Measurements from ENCODE around the gene ITSN2. TPM values are rescaled to one million over a fixed set of nuclear protein-coding genes. Genes with fewer than 3 reads are reported as not detected.
A peak's percentile ranks its signal among the peaks of the same experiment; 100 is the strongest.
"Not testable (repeated sequence)": the region's sequence is repeated elsewhere in the genome, so short reads cannot be mapped to it uniquely, and the experiment has no call there.

Gene ITSN2
- total RNA-seq, 1 experiment from 2014 or later: 22.6 TPM

DNA sequence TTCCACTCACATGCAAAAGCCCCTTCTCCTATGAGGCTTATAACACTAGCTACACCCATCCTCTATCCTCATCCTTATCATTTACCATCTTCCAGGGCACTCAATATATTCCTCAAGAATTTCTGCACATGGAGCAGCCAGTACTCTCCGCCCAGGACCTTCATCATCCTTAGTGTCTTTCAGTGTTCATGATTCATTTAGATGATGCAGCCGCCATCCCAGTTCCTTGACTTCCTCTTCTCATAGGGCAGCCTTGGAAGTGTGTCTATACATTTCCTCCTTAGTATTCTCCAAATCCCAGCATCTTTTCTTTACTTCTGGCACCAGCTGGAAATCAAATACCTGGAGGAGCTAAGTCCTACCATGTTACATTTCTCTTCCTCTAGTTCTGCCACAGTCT is 3.0 kb upstream of the ITSN2 start:
- no peak for DNase-seq (ENCODE audit: low read depth)

DNA sequence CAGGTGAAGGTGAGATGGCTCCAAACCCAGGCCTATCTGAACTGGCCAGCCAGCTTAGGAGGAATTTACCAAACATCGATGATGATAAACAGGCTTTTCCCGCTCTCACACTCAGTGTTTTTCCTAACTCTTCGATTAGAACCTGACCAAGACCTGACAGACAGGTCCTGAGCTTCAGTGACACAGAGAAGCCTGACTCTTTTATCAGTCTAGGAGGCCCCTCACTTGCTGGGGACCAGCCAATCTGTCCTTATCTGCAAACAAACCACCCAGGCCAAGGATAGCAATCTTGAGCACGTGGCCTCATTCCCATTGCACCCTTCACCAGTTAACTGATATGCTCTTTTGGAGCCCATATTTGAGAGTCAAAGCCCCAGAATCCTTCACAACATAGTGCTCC is 1.9 kb upstream of the ITSN2 start:
- DNase-seq (ENCODE audit: low read depth): no peak

DNA sequence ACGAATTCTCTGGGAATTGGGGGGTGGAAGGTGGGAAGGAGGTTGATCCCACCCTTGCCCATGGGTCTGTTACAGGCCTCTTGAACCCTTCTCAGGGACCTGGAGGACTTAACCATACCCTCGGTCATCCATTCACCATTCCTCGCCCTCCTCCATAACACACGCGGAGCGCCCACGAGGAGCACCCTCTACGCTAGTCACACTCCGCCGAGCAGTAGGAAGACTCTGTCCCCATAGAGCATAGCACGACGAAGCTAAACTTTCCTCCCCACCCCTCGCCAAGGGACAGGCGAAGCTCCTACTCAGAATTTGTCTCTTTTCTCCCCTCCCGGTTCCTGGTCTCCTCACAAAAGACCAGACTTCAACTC is 611 bp upstream of the ITSN2 start:
- DNase-seq (ENCODE audit: low read depth): no peak

DNA sequence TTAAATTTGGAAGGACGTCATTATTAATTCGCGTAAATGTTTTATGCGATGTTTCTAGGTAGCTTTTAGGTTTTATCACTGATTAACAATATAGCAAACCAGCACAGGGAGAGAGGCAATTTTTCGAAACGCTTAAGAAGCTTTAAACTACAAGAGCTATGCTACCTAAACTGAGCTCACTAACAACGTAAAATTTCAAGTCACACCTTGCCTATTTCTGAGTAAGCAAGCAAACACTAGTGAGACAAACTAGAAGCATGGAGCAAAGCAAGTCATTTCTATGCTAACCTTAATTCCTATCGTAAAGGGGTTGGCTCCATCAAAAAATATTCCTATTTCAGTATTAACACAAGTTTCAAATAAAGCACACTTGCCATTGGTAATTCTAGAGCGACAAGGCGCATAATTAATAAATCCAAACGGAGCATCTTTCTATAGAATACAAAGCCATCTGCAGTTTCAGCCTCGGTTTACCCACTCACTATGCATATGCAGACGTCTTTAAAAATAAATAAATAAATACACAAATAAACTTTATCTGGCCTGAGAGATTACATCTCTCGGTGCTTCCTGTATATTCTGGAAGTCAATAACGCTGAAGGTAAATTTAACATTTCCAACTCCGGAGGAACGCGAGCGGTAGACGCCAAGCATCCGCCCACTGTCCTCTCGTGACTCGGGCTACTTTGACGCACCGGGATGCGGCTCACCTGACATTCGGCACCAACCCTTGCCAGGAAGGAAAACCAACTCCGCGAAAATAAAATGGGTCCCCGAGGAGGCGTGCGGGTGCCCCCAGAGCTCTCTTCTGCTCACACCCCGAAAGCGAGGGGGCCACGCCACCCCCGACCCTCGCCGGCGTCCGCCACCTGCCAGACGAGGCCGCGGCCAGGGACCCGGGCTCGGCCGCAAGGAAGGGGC is 947 bp downstream of the ITSN2 start:
- peak; percentile 31 for DNase-seq (ENCODE audit: low read depth)

GRCh38 chr2:24357767-24358166 is 2.6 kb downstream of the ITSN2 start:
- DNase-seq (ENCODE audit: low read depth): not testable (repeated sequence)

GRCh38 chr2:24357115-24357514 is 3.2 kb downstream of the ITSN2 start:
- DNase-seq (ENCODE audit: low read depth): not testable (repeated sequence)

DNA sequence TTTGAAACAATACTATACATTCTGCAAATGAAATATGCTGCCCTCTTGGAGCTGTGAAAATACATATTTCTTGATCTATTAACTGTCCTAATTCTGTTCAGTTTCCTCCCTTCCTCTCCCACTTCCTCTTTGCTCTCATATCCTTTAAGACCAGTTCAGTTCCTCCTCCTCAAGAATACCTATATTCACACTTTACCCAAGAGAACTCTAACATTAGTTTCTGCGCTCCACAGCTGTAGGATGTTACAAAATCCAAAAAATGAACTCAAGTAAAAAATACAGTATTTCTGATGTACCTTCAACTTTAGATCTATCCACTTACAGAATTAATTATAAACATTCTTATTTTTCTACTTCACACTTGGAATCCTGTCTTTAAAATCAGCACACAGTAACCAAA is 5.4 kb downstream of the ITSN2 start:
- no peak for DNase-seq (ENCODE audit: low read depth)

GRCh38 chr2:24354395-24354794 is 5.9 kb downstream of the ITSN2 start:
- no peak for DNase-seq (ENCODE audit: low read depth)

DNA sequence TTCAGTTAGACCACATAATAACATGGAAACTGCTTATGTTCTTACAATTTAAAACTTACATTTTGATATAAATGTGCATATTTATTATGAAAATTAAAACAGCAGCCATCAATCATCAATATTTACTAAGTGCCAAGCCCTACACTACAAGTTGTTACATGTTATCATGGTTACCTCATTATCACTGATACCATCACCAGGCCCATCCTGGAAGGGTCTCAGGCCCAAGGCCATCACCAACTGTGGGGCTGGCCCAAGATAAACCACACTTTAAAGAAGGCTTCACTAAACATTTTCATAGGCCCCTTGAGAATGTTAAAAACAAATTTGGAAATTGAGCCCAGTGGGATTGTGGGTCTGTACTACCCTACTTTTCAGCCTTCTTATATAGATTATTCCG is 6.4 kb downstream of the ITSN2 start:
- no peak for DNase-seq (ENCODE audit: low read depth)

DNA sequence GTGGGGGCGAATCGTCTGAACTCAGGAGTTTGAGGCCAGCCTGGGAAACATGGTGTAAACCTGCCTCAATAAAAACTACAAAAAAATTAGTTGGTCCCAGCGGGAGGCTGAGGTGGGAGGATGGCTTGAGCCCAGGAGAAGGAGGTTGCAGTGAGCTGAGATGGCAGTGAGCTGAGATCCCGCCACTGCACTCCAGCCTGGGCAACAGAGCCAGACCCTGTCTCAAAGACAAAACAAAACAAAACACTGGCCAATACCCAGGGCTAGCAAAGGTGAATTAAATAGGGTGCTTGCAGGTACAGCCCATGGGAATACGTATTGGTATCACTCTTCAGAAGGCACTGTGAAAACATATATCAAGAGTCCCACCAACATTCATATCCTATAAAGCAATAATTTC is 7.0 kb downstream of the ITSN2 start:
- no peak for DNase-seq (ENCODE audit: low read depth)

GRCh38 chr2:24352664-24353063 is 7.7 kb downstream of the ITSN2 start:
- DNase-seq (ENCODE audit: low read depth): no peak

DNA sequence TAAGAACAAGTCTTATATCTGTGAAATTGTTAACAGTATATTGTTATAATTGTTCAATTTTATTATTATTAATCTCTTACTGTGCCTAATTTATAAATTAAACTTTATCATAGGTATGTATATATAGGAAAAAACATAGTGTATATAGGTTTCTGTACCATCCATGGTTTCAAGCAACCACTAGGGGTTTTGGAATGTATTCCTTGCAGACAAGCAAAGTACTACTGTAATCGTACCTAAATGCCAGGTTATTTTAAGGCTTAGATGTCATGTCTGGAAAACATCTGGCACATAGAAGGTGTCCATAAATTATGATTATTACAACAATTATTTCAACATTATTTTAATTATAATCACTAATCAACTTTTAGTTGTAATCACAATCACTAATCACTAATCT is 8.4 kb downstream of the ITSN2 start:
- DNase-seq (ENCODE audit: low read depth): no peak

DNA sequence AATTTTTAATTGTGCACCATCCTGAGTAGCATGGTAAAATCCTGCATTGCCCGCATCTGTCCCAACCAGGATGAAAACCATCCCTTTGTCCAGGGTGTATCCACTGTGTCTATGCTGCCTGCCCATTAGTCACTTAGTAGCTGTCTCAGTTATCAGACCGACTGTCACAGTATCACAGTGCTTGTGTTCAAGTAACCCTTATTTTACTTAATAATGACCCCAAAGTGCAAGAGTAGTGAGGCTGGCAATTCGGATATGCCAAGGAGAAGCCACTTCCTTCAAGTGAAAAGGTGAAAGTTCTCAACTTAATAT is 8.8 kb downstream of the ITSN2 start:
- no peak for DNase-seq (ENCODE audit: low read depth)

DNA sequence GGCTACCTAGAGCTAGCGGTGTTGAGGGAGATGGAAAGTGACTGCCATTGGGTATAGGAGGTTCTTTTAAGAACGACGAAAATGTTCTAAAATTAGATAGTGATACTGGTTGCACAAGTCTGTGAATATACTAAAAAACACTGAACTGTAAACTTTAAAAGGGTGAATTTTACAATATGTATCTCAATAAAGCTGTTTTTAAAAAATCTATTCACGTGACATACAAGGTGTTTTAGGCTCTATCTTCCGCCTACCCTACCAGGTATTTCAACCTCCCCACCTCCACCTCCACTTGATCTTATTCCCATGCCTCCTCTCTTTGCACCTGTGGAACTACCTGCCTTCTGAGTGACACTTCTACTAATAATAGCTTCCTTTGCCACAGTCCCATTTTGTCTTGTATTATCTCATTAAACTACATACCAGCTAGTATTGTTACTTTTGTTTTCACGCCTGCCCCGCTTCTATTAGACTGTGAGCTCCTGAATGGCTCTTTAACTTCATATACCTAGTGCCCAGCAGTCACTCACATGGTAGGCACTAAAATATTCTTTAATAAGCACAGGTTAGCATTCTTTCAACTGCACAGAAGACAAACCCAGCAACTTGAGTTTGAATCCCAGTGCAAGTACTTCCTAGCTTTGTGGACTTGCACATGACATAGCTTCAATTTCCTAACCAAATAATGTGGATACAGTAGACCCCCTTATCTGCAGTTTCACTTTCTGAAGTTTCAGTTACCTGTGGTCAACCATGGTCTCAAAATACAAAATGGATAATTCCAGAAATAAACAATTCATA is 9.3 kb downstream of the ITSN2 start:
- DNase-seq (ENCODE audit: low read depth): no peak

DNA sequence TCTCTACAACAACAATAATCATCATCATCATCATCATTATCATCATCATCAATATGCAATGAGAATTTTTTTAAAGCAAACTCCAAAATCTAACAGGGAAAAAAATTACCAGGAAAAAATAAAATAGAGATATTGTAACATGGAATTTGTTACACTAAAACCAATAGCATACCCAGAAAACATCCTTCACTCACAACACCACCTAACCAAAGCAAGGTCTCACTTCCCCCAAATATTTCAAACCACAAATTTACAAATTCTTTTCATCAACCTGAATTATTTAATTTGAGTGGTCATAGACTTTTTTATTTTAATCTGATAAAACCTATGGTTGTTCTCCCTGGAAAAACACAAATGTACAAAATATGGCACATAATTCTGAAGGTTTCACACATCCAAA is 11.2 kb downstream of the ITSN2 start:
- DNase-seq (ENCODE audit: low read depth): no peak

DNA sequence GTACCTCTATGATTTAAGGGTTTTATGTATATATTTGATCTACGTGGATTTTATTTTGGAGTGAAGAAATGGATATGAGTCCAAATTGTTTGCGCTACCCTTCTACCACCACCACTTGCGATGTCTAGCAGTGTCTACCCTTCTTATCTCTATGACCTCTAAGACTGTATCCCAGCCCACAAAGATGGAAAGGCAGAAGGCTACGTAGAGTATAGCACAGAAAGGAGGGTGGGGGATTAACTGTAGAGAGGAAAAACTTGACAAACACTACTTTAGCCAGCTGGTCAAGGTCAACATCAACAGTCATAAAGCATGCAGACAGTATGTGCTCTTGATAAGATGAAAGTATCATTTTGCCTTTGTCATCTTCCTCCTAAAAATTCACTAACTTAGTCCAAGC is 14.4 kb downstream of the ITSN2 start:
- no peak for DNase-seq (ENCODE audit: low read depth)

- no peak for DNase-seq (ENCODE audit: low read depth)
These were observed 17.0 kb downstream of the ITSN2 start for GRCh38 chr2:24343225-24343882.

GRCh38 chr2:24342110-24342910 is 18.0 kb downstream of the ITSN2 start:
- DNase-seq (ENCODE audit: low read depth): no peak

GRCh38 chr2:24339856-24340262 is 20.5 kb downstream of the ITSN2 start:
- no peak for DNase-seq (ENCODE audit: low read depth)

GRCh38 chr2:24339098-24339497 is 21.2 kb downstream of the ITSN2 start:
- not testable (repeated sequence) for DNase-seq (ENCODE audit: low read depth)

GRCh38 chr2:24337890-24338289 is 22.4 kb downstream of the ITSN2 start:
- DNase-seq (ENCODE audit: low read depth): no peak

- DNase-seq (ENCODE audit: low read depth): no peak
These were observed 23.5 kb downstream of the ITSN2 start for GRCh38 chr2:24336811-24337210.
